Right renal cortex interstitium (tissue), 3 donors: ENCODE results near the gene MACF1. TPM values are rescaled to one million over a fixed set of nuclear protein-coding genes. Genes with fewer than 3 reads are reported as not detected.
"Not testable (repeated sequence)": the region's sequence is repeated elsewhere in the genome, so short reads cannot be mapped to it uniquely, and the experiment has no call there.

Experiments
- DNase-seq, 3 donors: peaks; one replicate each; pipeline ENCODE4 v3.0.0-alpha.2; 2013; ENCODE audit warnings: low read depth in 3 of 3, low spot score in 2 of 3
- polyA plus RNA-seq, 3 donors: library from polyadenylated mRNA; unstranded; fragments of 120-200 nt; gene quantifications; one replicate each; pipeline ENCODE4 v1.2.1, GENCODE V29; 2013; ENCODE audit not compliant: insufficient read length in 3 of 3

The MACF1 gene
- polyA plus RNA-seq, 3 donors = 233 to 252 (median 236) TPM

- no peak for DNase-seq
These were observed 320.3 kb downstream of the MACF1 start for GRCh38 chr1:39524591-39525365.

- no peak for DNase-seq
These were observed 321.1 kb downstream of the MACF1 start for GRCh38 chr1:39525366-39526165.

- no peak for DNase-seq
These were observed 322.1 kb downstream of the MACF1 start for GRCh38 chr1:39526466-39527189.

- not testable (repeated sequence) for DNase-seq
These were observed 322.7 kb downstream of the MACF1 start for GRCh38 chr1:39527190-39527579.

- DNase-seq = no peak
These were observed 323.6 kb downstream of the MACF1 start for GRCh38 chr1:39528082-39528481.

GRCh38 chr1:39529901-39530535, 325.5 kb downstream of the MACF1 start:
- DNase-seq = no peak

GRCh38 chr1:39531526-39531925, 327.0 kb downstream of the MACF1 start:
- no peak for DNase-seq

GRCh38 chr1:39533442-39533841, 328.9 kb downstream of the MACF1 start:
- no peak for DNase-seq

Other genes starting within 250 kb of the MACF1 start
- 100 to 1,000 TPM; 116 to 125 (median 116) TPM for gene AKIRIN1, start 213.4 kb upstream of the MACF1 start, polyA plus RNA-seq
- 100 to 1,000 TPM; 338 to 391 (median 365) TPM for gene NDUFS5, start 178.3 kb upstream of the MACF1 start, polyA plus RNA-seq